Superior temporal gyrus (tissue), 1 donor: ENCODE measurements around the gene ZNF580.
A peak's percentile ranks its signal among the peaks of the same experiment; 100 is the strongest.

Experiments used
- DNase-seq: peaks from one replicate; pipeline ENCODE4 v3.0.0-alpha.2; 2016; ENCODE audit errors: extremely low spot score

ZNF580 gene

DNA sequence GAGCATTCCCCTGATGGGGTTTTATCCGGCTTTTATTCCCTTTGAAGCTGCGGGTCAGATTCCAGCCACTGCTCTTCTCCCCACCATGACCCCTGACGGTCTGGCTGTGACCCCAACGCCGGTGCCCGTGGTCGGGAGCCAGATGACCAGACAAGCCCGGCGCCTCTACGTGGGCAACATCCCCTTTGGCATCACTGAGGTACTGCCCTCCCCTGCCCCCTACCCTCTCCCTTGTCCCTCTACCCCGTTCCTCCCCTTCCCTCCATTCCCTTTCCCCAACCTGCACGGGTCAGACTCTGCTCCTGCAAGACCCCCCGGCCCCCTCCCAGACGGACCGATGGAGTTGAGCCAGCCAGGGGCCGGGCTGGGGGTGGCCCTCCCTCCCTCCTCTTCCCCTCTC, 20.2 kb downstream of the ZNF580 start:
- no peak for DNase-seq

DNA sequence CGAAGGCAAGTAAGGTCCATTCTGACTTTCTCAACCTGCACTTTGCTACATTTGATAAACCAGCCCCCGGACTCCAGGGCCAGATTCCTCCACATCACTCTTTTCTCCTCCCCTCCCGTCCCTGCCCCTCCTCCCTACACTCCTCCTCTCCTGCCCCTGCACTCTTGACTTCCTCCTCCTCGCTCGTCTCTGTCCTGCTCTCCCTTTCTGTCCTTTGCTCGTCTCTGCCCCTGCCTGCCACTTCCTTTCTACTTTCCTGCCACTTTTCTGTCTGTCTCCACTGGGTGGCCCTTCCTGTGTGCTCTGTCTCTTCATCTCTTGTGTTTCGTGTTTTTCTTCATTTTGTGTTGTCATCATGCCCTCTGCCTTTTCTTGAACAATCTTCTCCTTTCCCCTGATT, 21.0 kb downstream of the ZNF580 start:
- no peak for DNase-seq

GRCh38 chr19:55663846-55664536, 23.2 kb downstream of the ZNF580 start:
- DNase-seq: no peak

- no peak for DNase-seq
These were observed 25.7 kb downstream of the ZNF580 start for GRCh38 chr19:55666343-55667005.

- DNase-seq: no peak
These were observed 26.2 kb downstream of the ZNF580 start for GRCh38 chr19:55667006-55667381.

- DNase-seq: no peak
These were observed 26.7 kb downstream of the ZNF580 start for GRCh38 chr19:55667511-55667910.

- no peak for DNase-seq
These were observed 27.2 kb downstream of the ZNF580 start for GRCh38 chr19:55667958-55668357.

GRCh38 chr19:55668603-55669348, 28.0 kb downstream of the ZNF580 start:
- no peak for DNase-seq

GRCh38 chr19:55669418-55670279, 28.8 kb downstream of the ZNF580 start:
- DNase-seq: no peak

DNA sequence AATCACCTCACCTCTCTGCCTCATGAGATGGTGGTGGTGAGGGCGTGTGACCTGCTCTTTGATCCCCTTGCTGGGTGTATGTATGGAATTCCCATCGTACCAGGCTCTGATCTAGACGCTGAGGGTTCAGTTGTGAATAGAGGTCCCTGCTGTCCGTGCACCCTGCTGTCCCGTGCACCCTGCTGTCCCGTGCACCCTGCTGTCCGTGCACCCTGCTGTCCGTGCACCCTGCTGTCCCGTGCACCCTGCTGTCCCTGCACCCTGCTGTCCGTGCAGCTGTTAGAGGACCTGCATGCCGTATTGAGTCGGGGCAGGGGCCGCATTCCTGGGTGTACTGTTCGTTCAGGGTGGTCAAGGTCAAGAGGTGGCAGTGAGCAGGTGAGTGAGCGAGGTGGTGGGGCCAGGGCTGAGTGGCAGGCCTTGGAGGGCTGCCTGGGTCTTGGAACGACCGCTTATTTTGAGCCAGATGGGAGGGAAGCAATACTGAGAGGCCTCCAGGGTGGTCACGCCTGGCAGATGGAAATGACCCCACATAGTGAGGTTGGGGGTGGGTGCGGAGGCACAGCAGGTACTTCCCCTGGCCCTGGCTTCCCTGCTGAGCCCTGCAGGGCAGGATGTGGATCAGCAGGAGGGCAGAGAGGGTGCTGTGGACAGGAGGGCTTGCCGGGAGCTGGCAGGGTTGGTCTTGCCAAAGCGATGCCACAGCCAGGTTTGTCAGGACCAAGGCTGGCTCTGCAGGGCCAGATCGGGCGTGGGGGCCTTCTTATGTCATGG, 29.7 kb downstream of the ZNF580 start:
- no peak for DNase-seq

DNA sequence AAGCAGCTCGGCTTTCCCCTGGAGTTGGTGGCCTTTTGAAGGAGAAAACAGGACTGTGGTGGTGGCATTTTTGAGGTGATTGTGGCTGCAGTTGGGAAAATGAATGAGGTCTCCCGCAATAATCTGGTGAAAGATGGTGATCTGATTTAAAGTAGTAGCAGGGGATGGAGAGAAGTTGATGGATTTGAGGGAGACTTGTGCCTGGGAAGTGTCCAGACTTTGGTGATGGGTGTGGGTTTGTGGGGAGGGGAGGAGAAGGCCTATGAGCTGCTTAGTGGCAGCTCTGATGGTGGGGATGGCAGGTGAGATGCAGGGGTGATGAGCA, 30.2 kb downstream of the ZNF580 start:
- no peak for DNase-seq

DNA sequence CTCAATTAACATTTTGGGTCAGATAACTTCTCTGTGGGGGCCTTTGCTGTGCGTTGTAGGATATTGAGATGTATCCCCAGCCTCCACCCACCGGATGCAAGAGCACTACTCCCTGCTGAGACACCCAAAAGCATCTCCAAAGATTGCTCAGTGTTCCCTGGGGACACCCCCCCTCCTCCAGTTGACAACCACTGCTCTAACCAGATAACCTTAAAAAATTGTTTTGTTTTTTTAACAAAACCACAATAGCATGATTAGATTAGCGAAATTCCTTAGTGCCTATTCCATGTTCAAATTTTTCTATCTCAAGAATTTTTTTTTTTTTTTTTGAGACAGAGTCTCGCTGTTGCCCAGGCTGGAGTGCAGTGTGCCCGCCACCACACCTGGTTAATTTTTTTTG, 31.6 kb downstream of the ZNF580 start:
- no peak for DNase-seq

GRCh38 chr19:55673465-55673864, 32.7 kb downstream of the ZNF580 start:
- no peak for DNase-seq

DNA sequence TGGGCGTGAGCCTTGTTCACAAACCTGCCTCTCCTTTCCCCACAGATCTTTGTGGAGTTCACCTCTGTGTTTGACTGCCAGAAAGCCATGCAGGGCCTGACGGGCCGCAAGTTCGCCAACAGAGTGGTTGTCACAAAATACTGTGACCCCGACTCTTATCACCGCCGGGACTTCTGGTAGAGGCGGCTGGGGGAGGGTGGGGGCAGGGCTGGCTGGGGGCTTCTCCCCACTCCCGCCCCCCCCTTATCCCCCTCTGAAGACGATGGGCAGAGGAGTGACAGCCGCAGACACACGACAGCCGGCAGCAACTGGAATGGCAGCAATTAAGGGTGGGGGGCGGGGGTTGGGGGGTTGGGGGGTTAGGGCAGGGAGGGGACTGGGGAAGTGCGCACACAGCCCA, 33.1 kb downstream of the ZNF580 start:
- no peak for DNase-seq

DNA sequence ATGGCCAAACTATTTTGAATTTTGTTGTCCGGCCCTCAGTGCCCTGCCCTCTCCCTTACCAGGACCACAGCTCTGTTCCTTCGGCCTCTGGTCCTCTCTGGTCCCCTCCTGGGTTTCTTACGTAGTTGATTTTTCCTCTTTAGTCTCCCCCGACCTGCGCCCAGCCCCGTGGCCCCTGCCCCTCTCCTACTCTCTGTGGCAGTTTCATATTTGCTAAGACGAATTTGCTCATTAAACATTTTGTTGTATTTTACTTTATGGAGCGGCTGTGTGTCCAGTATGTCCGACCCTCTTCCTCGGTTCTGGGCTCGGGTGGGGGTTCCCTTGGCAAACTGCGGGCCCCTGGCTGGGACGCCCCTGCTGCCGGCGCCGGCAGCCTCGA, 33.6 kb downstream of the ZNF580 start:
- DNase-seq: no peak

DNA sequence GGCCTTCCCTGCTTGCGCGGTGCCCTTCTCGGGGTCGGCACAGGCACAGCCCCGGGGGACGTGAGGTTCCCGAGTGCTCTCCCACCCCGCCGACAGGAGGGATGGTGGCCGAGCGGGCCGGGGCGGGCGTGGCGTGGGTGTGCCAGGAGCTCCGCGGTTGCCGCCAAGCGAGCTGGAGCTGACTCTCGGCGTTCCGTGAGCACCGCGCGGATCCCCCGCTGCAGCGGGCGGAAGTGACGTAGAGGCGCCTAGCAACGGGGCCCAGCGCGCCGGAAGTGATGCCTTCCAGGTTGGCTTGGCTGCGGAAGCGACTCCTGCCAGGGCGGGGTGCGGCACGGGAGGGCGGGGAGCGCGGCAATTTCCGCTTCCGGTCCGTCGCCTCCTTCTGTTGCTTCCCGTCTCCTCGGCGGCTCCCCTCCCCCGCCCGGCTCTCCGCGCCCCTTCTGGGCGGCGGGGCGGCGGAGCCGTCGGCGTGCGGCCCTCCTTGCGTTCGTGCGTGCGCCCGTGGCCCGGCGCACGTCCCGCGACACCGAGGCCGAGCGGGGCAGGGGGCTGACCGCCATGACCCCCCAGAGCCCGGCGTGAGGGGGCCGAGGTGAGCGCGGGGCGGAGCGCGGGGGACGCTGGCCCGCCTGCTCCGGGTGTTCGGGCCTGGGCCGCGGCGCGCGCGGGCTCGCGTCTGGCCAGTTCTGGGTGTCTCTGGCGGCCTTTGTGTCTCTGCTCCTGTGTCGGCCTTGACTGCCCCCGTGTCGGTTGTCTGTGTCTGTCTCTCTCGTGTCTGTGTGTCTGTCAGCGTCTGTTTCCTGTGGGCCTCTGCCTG, 34.2 kb downstream of the ZNF580 start, which contains the start of gene EPN1:
Gene EPN1 (plus strand): TSS at position 386 of the 820 bp plus-strand sequence. CDS start 3,402 bp downstream, outside the sequence.
- peak; percentile 95 for DNase-seq

GRCh38 chr19:55675661-55676354, 35.0 kb downstream of the ZNF580 start:
- DNase-seq: no peak

GRCh38 chr19:55676383-55676782, 35.6 kb downstream of the ZNF580 start:
- no peak for DNase-seq

DNA sequence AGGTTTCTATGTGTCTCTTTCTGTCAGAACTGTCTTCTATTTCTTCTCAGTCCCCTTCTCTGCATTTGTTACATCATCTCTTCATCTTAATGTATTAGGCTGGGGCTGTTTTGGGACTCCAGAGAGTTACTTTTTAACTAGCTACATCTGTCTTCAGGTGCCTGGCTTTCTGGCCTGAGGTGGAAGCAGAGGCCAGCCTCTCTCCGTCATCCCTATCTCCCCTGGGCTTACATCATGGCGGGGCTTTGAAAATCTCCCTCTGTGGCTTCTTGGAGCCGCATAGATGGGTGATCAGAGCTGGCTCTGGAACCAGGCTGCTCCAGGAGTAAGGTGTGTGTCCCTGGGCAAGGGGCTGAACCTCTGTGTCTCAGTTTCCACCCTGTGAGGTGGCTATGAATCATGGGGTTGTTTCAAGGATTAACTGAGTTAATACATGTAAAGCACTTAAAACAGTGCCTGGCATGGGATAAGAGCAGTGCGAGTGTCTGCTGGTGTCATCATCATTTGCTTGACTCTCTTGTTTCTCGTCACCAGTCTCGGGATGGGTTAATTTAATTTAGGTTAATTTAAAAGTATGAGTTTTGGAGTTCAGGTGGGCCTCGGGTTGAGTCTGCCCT, 36.2 kb downstream of the ZNF580 start:
- no peak for DNase-seq
